Ovary (tissue), 3 donors: Measurements from ENCODE around the gene DGKK.

ENCODE experiments used
- CTCF ChIP-seq, 3 donors: fragments of 450-650 bp in 2 of 3; fragments of 200-600 bp in 1 of 3; IDR thresholded peaks; one replicate each; pipeline versions ENCODE4 v1.5.1 to v1.8.0; 2016 to 2022; ENCODE audit warnings: antibody characterized with exemption in 3 of 3, mild to moderate bottlenecking in 1 of 3
- POLR2A ChIP-seq: fragments of 450-650 bp; IDR thresholded peaks from one replicate; pipeline ENCODE4 v1.6.1; 2017; ENCODE audit warnings: antibody characterized with exemption, mild to moderate bottlenecking, moderate library complexity
- donor health status: DM: no; HTN: no; CAD: no.

GRCh38 chrX:50381729-50382415 is 88.8 kb downstream of the DGKK start:
- TF ChIP-seq CTCF (IDR thresholded peaks at IDR 0.05) (no peak), POLR2A (no peak)
